HG03378 (cell line): Measurements from ENCODE around the gene DDA1.

ENCODE experiments used
- ATAC-seq: cut with Tn5 transposase; IDR thresholded peaks from one replicate; pipeline ENCODE4 v1.9.1; 2021; ENCODE audit warnings: mild to moderate bottlenecking, moderate library complexity; ENCODE audit not compliant: unreplicated experiment

DDA1 gene

DNA sequence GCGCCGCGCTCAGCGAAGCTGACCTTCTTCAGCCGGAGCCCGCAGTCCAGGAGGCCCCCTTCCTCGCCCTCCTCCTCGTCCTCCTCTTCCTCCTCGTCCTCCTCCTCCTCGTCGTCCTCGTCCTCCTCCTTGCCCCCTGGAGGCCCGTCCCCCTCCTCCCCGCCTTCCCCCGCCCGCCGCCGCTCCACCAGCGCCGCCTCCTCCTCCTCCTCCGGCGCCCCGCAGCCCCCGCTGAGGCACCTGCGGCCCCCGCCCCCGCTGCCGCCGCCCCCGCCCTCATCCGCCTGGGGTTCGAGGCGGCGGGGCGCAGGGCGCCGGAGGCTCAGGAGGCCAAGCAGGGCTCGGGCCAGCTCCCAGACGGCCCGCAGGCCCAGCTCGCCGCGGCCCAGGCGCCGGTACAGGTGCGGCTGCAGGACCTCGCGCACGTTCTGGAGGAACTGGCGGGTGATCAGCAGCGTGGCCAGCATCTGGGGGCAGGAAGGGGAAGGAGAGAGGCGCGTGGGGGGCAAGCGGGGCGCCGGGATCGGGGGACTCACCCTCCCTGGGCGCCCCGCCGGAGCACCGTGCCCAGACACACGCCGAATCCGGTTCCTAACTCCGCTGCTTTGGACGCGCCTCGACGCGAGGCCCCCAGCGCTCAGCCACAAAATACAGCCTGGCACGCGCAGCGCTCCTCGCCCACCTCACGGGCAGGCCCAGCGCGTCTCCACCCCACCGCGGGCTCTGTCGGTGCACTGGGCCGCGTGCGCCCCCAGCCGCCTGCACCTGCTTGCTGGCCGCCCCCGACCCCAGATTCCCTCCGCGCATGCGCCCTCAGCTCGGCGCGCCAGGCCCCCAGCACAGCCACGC is 19.4 kb downstream of the DDA1 start:
- no peak for ATAC-seq

DNA sequence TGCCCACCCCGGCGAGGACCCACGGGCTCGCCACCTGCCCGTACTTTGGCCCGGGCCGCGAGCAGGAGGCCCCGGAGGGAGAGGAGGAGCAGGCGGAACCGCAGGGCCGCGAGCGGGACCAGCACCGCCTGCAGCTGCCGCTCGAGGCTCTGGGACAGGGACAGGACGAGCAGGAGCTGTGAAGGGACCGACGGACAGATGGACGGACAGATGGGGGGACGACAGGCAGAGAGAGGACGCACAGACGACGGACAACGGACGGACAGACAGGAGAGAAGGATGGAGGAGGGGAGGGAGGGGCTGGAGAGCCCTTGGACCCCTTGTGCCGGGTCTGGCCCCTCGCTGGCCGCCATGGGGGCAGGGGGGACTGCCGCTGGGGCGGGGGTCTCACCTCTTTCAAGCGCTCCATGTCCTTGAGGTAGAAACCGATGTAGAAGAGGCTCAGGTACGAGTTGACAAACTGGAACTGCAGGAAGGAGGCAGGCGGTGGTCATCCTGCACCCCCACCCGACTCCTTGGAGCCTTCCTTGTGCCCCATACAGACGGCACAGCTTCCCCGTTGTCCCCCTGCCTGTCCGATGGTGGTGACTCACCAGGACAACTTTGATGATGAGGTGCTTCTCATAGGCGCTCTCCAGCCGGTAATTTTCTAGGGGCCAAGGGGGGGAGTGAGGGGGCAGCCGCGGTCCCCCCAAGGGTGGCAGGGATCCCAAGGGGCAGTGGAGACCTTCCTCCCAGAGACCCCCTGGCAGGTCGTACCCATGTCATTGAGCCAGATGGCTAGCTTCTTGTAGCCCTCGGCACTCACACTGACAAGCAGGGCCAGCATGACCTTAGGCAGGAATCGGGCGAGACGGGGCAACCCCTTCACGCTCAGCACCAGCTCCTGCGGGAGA is 20.3 kb downstream of the DDA1 start:
- no peak for ATAC-seq

DNA sequence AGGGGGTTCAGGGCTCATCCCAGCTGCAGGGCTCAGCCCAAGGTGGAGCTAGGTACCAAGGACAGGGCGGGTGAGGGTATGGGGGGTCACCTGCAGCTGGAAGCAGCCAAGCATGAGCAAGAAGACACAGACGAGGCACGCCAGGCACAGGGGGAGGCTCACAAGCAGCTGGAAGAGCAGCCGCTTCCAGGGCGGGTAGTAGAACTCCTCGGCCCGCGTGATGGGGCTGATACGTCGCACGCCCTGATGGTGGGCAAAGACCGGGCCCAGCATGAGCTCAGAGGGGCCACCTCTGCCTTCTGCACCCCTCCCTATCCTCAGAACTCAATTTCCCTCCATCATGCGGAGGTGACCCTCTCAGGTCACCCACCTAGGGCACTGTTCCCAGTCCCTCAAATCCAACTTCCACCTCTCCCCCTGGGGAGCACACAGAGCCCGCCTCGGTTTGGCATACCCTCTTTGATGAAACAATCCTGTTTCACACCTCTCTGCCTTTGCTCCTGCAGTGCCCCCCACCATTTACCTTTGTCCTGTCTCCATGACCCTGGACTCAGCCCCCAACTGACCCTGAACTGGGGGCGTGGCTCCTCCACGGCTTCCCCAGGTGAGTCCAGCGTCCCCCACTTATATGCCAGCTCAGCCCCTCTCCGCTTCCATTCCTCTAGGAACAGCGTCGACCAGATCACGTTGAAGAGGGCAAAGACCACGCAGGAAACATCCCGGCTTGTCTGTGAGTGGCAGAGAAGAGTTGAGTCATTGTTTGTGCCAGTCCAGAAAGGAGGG is 21.1 kb downstream of the DDA1 start:
- no peak for ATAC-seq

DNA sequence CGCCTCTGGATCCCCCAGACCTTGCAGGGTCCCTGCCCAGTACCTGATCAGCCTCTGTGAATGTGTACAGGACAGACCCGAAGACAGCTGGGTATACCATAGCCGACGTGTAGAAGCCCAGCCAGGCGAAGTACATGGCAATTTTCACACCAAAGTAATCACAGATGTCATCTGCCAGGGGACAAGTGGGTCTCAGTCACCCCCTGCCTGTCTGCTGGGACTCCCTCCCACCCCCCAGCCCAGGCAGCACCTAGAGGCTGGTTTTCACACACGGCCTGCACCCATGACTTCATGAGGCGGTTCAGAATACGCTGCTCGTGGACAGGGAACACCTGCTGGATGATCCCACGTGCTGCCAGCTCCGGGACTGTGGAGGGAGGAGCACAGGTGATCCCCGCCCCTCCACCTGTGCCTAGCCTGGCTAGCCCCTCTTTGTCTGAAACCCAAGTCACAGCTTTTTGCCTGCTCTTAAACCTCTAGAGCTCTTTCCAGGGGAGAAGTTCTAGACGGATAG is 21.7 kb downstream of the DDA1 start:
- ATAC-seq = no peak

DNA sequence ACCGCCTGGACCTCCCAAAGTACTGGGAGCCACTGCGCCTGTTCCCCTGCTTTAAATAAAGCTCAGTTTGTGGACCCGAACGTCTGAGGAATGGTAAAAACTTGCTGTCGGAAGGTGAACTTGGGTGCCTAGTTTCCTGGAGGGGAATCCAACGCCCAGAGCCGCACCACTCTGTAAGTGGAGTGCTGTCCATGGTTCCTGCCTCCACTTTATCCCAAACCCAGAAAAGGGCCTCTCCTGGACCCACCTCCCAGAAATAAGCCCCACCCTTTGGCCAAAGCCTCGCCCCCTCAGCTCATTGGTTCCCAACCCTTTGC is 23.0 kb downstream of the DDA1 start:
- ATAC-seq = no peak

DNA sequence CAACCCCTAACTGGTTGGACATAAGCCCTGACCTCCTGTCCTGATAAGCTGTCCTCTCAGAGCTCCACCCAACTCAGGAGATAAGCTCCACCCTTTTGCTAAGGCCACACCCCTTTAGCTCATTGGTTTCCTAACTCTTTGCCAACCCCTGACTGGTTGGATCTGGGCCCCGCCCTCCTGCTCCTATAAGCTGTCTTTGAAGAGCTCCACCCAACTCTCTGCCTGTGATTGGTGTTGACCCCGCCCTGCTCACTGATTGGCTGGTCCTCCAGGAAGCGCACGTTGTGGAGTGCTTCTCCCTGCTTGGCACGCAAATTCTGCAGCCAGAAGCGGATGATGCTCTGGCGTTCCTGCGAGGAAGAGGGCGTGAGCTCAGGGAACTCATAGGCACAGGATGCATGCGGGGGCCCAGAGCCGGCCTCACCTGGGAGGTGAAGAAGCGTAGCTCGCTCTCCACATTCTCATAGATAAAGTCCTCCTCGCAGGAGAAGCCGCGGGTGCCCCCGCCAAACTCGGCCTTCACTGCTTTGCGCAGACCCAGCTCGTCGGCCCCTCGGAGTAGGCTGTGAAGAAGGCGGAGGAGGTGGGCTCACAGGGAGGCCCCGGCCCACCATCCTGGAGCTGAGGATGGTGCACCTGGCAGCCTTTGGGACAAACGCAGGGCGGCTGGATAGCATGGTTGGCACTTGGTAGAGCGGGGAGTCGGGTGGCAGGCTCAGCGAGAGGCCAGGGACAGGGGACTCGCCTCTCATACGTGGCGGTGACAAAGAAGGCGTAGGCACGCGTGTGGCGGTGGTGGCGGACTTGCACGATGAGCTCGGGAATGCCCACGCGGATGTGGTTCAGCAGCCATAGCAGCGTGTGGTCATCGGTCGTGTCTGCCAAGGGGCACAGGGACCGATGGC is 23.6 kb downstream of the DDA1 start:
- no peak for ATAC-seq

DNA sequence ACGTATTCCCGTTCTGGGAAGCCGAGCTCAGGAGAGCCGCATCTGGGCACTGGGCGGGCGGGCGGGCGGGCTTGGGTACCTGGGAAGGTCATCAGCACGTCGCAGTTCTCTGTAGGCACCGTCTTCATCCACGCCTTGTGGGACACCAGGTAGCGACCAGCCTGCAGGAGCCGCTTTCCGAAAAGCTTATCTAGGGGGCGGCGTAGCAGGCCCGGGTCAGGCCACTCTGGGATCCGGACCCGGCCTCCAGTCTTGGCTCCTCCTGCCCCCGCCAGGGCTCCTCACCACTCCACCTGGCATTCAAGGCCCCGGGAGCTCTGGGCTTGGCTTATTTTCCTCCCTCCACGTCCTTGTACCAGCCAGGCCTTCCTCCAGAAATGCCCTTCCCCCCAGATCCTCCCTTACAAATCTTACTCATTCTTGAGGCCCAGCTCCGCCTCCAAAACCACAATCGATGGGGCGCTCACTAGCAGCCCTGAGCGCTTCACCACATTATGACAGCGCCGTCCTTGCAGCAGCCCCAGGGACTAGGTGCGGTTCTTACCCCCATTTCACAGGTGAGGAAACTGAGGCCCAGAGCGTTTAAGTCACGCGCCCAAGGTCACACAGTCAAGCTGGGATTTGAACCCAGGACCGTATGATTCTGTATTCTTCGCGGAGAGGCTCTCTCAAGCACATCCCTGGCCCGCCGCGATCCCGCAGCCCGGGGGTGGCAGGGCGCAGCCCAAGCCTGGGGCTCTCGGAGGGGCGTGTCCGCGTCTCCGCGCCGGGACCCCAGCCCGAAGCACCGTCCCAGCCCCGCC is 24.4 kb downstream of the DDA1 start:
- no peak for ATAC-seq

DNA sequence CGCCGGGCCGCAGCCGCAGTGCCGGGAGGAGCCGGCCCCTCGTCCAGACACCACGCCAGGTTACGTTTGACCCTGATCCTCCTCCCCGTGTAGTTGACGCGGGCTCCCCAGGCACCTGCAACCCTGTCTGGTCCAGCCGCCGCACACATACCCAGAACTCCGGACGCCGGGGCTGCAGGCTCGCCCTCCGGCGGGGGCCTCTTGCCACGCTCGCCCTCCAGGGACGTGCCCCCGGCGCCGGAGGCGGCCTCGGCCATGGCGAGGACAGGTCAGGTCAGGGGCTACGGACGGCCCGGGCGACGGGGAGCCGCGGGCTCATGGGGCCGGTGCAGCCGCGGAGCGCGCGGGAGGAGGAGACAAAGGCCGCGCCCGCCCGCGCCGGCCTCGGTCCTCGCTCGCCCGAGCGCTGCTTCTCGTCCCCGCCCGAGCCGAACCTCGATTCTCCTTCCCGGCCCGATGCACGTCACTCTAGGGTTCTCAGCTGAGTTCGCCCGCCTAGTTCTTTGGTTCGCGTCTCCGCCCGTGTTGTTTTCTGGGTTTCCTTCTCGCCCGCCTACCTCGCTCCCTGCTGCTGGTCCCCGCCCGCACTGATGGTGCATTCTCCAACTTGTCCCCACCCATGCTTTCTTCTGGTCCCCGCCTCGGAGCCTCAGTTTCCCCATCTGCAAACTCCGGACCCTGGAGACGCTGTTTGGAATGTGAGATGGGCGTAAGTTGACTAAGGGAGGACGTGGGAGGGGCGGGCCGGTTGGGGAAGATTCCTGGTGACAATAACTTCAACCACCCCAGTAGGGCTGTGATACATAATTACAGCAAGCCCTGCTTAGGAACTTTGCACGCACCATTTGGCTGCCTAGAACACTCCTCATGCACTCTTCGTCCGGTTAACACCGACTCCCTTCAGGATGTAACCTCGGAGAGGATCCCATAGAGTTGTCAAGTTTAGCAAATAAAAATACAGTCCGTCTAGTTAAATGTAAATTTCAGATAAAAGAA is 25.3 kb downstream of the DDA1 start, which contains the start of gene ANO8:
Gene ANO8, minus strand, starts transcription at position 442 of the 996 bp plus-strand sequence. Its CDS starts 185 bp downstream, at position 257.
- peak; percentile 29 for ATAC-seq

DNA sequence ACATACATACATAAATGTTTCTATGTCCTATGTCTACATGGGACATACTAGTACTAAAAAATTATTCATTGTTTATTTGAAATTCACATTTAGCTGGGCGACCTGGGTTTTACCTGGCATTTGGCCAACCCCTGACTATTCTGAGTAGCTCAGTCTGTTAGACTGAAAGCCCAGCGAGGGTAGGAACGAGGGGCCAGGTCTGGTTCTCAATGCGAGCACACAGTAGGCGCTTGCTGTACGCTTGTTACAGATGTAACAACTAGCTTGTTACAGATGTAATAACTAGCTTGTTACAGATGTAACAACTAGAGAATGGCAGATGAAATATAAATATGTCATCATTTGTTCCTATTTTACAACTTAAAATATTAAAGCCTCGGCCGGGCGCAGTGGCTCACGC is 26.2 kb downstream of the DDA1 start:
- no peak for ATAC-seq

DNA sequence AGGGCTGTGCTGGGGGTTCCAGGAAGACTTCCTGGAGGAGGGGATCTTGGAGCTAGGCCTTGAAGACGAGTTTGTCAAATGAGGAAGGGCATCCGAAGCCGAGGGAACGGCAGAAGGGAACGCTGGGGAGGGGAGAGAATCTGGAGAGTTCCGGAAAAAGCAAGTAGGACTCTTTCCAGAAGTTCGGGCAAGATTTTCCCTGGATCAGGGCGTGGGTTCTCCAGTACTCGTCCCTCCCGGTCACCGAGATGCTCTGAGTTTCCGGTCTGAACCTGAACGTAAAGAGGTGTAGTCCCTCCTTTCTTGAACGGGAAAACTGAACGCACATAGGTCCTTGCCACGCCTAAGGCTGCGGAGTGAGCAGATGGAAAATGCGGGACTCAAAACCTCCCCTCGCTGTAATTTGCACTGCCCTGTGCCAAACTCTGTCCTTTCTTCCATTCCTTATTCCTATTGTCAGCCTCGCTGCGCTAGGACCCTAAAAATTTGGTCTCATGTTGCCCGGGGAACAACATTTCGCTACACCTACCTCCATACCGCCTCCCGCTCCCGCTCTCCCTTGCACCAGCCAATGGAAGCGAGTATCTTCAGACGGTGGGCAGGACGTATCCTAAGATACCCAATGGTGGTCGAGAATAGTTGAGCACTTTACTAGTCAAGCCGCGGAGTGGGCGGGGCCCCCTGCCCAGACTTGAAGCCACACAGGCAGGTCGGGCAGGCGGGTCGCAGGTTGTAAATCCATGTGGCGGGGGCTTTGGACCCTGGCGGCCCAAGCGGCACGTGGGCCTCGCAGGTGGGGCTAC is 27.7 kb downstream of the DDA1 start, which contains the start of gene GTPBP3:
Gene GTPBP3, plus strand, starts transcription at position 682 of the 803 bp plus-strand sequence. Its CDS starts 59 bp downstream, at position 741.
- peak; percentile 81 for ATAC-seq

DNA sequence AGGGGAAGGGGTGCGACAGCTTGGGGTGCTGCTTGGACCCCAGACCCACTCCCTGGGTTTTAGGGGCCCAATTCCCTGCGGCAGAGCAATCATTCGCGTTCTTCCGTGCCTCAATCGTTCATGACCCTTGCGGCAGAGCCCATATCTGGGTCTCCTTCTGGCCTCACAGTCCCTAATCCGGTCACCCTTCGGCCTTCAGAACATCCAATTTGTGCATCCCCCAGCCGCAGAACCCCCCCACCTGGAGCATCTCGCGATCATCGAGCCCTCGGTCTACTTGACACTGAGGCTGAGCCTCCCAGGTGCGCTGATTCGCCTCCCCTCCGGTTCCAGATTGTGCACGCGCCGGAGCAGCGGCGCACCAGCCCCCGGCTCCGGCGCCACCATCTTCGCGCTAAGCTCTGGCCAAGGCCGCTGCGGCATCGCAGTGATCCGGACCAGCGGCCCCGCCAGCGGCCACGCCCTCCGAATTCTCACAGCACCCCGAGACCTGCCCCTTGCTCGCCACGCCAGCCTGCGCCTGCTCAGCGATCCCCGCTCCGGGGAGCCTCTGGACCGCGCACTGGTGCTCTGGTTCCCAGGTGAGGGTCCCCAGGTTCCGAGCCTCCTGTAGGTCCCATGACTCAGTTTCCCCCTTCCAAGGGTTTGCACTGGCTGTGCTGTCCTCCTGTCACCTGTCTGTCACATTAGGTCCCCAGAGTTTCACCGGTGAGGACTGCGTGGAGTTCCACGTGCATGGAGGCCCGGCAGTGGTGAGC is 28.5 kb downstream of the DDA1 start:
- ATAC-seq = no peak

DNA sequence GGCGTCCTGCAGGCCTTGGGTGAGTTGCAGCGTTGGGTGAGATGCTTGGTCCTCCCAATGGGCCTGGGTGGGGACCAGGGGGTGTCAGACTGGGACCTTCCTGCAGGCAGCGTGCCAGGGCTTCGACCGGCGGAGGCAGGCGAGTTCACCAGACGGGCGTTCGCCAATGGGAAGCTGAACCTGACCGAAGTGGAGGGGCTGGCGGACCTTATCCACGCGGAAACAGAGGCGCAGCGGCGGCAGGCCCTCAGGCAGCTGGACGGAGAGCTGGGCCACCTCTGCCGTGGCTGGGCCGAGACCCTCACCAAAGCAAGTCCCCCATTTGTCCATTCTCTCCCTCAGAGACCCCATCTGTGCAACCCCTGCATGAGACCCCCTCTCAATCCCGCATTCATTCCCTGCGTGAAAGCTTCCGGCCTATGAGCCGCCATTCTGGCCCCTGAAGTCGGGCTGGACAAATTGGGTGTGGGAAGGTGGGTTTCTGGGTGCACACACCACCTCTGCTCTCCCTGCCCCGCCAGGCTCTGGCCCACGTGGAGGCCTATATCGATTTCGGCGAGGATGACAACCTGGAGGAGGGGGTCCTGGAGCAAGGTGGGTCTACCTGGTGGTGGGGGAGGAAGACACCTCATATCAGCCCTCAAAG is 29.2 kb downstream of the DDA1 start:
- ATAC-seq = no peak

DNA sequence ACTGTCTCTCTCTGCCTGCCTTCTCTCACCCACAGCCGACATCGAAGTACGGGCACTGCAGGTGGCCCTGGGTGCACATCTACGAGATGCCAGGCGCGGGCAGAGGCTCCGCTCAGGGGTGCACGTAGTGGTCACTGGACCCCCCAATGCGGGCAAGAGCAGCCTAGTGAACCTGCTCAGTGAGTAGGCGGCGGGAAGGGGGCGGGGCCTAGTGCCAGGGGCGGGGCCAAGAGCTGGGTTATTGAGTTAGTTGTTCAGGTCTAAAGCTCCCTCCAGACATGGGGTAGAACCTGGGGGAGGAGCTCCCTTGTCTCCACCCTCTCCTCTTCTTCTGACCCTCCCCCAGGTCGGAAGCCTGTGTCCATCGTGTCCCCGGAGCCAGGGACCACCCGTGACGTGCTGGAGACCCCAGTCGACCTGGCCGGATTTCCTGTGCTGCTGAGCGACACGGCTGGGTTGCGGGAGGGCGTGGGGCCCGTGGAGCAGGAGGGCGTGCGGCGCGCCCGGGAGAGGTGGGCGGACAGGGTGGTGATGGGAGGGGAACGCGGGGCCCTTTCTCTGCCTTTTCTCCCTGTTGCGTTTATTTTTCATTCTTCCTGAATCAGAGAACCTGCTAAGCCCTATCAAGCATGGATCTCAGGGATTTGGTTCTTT is 29.9 kb downstream of the DDA1 start:
- no peak for ATAC-seq

DNA sequence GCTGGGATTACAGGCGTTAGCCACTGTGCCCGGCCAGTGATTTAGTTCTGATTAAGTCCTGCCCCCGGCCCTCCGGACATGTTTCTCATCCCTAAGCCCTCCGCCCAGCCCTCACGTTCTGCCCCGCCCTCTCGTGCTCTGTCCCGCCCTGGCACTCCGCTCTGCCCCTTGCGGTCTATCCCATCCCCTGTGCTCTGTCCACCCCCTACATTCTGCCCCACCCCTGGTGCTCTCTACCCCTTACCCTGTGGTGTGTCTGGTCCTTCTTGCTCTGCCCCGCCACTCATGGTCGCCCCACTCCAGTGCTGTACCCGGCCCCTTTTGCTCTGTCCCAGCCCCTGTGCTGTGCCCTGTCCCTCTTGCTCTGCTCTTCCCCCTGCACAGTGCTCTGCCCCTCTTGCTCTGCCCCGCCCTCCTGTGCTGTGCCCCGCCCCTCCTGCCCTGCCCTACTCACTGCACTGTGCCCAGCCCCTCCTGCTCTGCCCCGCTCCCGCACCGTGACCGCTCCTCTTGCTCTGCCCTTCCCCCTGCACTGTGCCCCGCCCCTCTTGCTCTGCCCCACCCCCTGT is 31.0 kb downstream of the DDA1 start:
- ATAC-seq = no peak

DNA sequence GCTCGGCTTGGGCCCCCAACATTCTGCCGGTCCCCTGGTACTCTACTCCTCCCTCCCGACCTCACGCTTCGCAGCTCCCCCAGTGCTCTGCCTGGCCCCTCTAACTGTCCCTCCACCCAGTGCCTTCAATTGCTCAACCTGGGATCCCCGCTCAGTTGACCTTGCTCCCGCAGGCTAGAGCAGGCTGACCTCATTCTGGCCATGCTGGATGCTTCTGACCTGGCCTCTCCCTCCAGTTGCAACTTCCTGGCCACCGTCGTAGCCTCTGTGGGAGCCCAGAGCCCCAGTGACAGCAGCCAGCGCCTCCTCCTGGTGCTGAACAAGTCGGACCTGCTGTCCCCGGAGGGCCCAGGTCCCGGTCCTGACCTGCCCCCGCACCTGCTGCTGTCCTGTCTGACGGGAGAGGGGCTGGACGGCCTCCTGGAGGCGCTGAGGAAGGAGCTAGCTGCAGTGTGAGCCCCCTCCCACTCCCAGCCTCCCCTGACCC is 31.6 kb downstream of the DDA1 start:
- ATAC-seq = no peak
